Measurements from ENCODE around the gene ZNF561.

DNA sequence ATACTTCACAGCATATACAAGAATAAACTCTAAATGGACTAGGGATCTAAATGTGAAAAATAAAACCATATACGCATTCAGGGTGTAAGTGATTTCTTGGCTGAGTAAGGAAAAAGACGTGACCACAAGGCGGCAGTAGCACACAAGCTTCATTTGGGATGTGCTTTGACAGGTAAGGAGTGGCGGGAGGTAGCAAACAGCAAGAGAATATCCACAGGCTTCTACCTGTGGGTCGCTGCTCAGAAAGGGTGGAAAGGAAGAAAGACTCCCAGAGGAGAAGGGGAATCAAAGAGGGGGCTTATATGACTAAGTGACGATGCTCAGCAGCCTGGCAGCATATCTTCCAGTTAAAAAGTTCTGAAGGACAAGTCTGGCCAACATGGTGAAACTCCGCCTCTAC is 34.3 kb downstream of the ZNF561 start:
- TF ChIP-seq, protein P1, sequence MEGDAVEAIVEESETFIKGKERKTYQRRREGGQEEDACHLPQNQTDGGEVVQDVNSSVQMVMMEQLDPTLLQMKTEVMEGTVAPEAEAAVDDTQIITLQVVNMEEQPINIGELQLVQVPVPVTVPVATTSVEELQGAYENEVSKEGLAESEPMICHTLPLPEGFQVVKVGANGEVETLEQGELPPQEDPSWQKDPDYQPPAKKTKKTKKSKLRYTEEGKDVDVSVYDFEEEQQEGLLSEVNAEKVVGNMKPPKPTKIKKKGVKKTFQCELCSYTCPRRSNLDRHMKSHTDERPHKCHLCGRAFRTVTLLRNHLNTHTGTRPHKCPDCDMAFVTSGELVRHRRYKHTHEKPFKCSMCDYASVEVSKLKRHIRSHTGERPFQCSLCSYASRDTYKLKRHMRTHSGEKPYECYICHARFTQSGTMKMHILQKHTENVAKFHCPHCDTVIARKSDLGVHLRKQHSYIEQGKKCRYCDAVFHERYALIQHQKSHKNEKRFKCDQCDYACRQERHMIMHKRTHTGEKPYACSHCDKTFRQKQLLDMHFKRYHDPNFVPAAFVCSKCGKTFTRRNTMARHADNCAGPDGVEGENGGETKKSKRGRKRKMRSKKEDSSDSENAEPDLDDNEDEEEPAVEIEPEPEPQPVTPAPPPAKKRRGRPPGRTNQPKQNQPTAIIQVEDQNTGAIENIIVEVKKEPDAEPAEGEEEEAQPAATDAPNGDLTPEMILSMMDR (IDR thresholded peaks at IDR 0.05; ENCODE audit: insufficient read depth, low read length, poor library complexity, severe bottlenecking), result peak; percentile 63
- no peak for TF ChIP-seq EZH2phosphoT487 (conservative IDR thresholded peaks at IDR 0.05; ENCODE audit: low read length)
